Esophagus (tissue), 2 donors: ENCODE results near the gene HELQ. TPM values are rescaled to one million over a fixed set of nuclear protein-coding genes. Genes with fewer than 3 reads are reported as not detected.

ENCODE experiments used
- H3K27ac ChIP-seq, 2 donors: one replicate each; pipeline ENCODE4 v1.5.1; 2013; ENCODE audit warnings: low read depth in 2 of 2, mild to moderate bottlenecking in 2 of 2, inconsistent platforms in 1 of 2, low read length in 1 of 2, moderate library complexity in 1 of 2
- H3K27me3 ChIP-seq, 2 donors: one replicate each; pipeline ENCODE4 v1.6.1; 2013; ENCODE audit warnings: low read length in 2 of 2, control low read depth in 1 of 2, mild to moderate bottlenecking in 1 of 2; ENCODE audit not compliant: insufficient read depth in 2 of 2, control insufficient read depth in 1 of 2
- H3K36me3 ChIP-seq, 2 donors: one replicate each; pipeline ENCODE4 v1.6.1; 2013; ENCODE audit warnings: low read length in 1 of 2; ENCODE audit not compliant: control insufficient read depth in 2 of 2, insufficient read depth in 2 of 2
- H3K4me1 ChIP-seq, 2 donors: one replicate each; pipeline ENCODE4 v1.6.1; 2013; ENCODE audit warnings: low read length in 1 of 2; ENCODE audit not compliant: control insufficient read depth in 2 of 2, insufficient read depth in 2 of 2
- H3K4me3 ChIP-seq, 2 donors: one replicate each; pipeline ENCODE4 v1.5.1; 2013; ENCODE audit warnings: low read length in 2 of 2, mild to moderate bottlenecking in 2 of 2, low read depth in 1 of 2, moderate library complexity in 1 of 2
- H3K9me3 ChIP-seq, 2 donors: one replicate each; pipeline ENCODE4 v1.6.1; 2013; ENCODE audit warnings: mild to moderate bottlenecking in 2 of 2, low read depth in 1 of 2, low read length in 1 of 2, moderate library complexity in 1 of 2; ENCODE audit not compliant: control insufficient read depth in 2 of 2, insufficient read depth in 1 of 2
- WGBS, 2 donors: extraction: QIAGEN DNeasy Blood & Tissue Kit; methylation state at CpG; one replicate each; pipeline ENCODE4 v1.1.7; 2013; 5-methylcytosine and 5-hydroxymethylcytosine counted together
- polyA plus RNA-seq, 2 donors: library from polyadenylated mRNA; stranded (reverse); fragments of 200-250 nt; gene quantifications; one replicate each; pipeline ENCODE4 v1.2.3, GENCODE V29; 2013
- donor health status: healthy with polysubstance abuse.
- donor health status: Bipolar disorder and iron deficiency.

HELQ gene
- polyA plus RNA-seq, 2 donors: 4.3 to 6.6 TPM

GRCh38 chr4:83486457-83487129 lies 31.0 kb upstream of the HELQ start:
- Histone ChIP-seq H3K36me3 (no peaks in the 10 kb centered on the region), H3K9me3 (no peaks in the 10 kb centered on the region), H3K4me3 (no peak overlapping the region), H3K4me1 (no peaks in the 10 kb centered on the region), H3K27me3 (no peaks in the 10 kb centered on the region), H3K27ac (no peak overlapping the region)
- 85 to 95% methylated on average over 3 of the region's 3 CpGs for WGBS, 2 donors

GRCh38 chr4:83484500-83485461 lies 29.2 kb upstream of the HELQ start, which contains the start of gene ABRAXAS1:
Gene ABRAXAS1 (minus strand): TSS chr4:83485100. CDS start chr4:83485072, 28 bp downstream.
- Histone ChIP-seq H3K36me3 (no peaks in the 10 kb centered on the region), H3K9me3 (no peaks in the 10 kb centered on the region), H3K4me3 (peak within 1 kb of the TSS; percentile 75 to 88), H3K4me1 (no peaks in the 10 kb centered on the region), H3K27ac (peak within 1 kb of the TSS; percentile 79 to 88), H3K27me3 (no peaks in the 10 kb centered on the region)
- WGBS, 2 donors: 0% methylated on average over 53 to 93 of the region's 93 CpGs

GRCh38 chr4:83473966-83474365 lies 18.3 kb upstream of the HELQ start:
- no peaks in the 10 kb centered on the region for H3K4me1 ChIP-seq
- no peaks in the 10 kb centered on the region for H3K9me3 ChIP-seq
- peaks cover 0 to 2% of the 10 kb centered on the region in 2 donors for H3K36me3 ChIP-seq
- H3K27me3 ChIP-seq: no peaks in the 10 kb centered on the region
- H3K27ac ChIP-seq: no peak overlapping the region
- 95 to 96% methylated on average over 2 of the region's 2 CpGs for WGBS, 2 donors
- H3K4me3 ChIP-seq: no peak overlapping the region

- Histone ChIP-seq H3K36me3 (peaks cover 0 to 2% of the 10 kb centered on the region in 2 donors), H3K27me3 (no peaks in the 10 kb centered on the region), H3K4me1 (no peaks in the 10 kb centered on the region), H3K27ac (no peak overlapping the region), H3K9me3 (no peaks in the 10 kb centered on the region), H3K4me3 (no peak overlapping the region)
- 82 to 92% methylated on average over 4 of the region's 4 CpGs for WGBS, 2 donors
Observed at GRCh38 chr4:83473423-83473822, 17.8 kb upstream of the HELQ start.

- Histone ChIP-seq H3K36me3 (peaks cover 0 to 4% of the 10 kb centered on the region in 2 donors), H3K27ac (peak overlapping the region; percentile 98 to 100)
- WGBS, 2 donors: 0 to 1% methylated on average over 7 of the region's 7 CpGs
Observed at GRCh38 chr4:83456184-83456501, 520 bp upstream of the HELQ start.

GRCh38 chr4:83454686-83455085 lies 937 bp downstream of the HELQ start:
- Histone ChIP-seq H3K4me1 (no peaks in the 10 kb centered on the region), H3K27ac (peak overlapping the region in 1 of 2 donors; percentile 22), H3K4me3 (peak overlapping the region; percentile 88 to 98), H3K36me3 (peaks cover 0 to 4% of the 10 kb centered on the region in 2 donors), H3K27me3 (no peaks in the 10 kb centered on the region), H3K9me3 (no peaks in the 10 kb centered on the region)
- whole genome bisulfite sequencing, 2 donors: 24 to 26% methylated on average over 6 of the region's 6 CpGs

More at GRCh38 chr4:83456184-83456501, 520 bp upstream of the HELQ start:
- Histone ChIP-seq H3K4me3 (peak overlapping the region; percentile 88 to 98), H3K4me1 (no peaks in the 10 kb centered on the region), H3K9me3 (no peaks in the 10 kb centered on the region), H3K27me3 (no peaks in the 10 kb centered on the region)

GRCh38 chr4:83449009-83449408 lies 6.6 kb downstream of the HELQ start:
- Histone ChIP-seq H3K4me3 (no peak overlapping the region), H3K27me3 (no peaks in the 10 kb centered on the region), H3K36me3 (peaks cover 0 to 5% of the 10 kb centered on the region in 2 donors), H3K4me1 (no peaks in the 10 kb centered on the region), H3K27ac (no peak overlapping the region), H3K9me3 (no peaks in the 10 kb centered on the region)
- 68 to 78% methylated on average over 2 of the region's 2 CpGs for WGBS, 2 donors

- Histone ChIP-seq H3K9me3 (no peaks in the 10 kb centered on the region), H3K4me1 (no peaks in the 10 kb centered on the region), H3K4me3 (no peak overlapping the region), H3K36me3 (peaks cover 3 to 8% of the 10 kb centered on the region in 2 donors), H3K27ac (no peak overlapping the region), H3K27me3 (no peaks in the 10 kb centered on the region)
- 82 to 87% methylated on average over 3 of the region's 3 CpGs for WGBS, 2 donors
Observed at GRCh38 chr4:83440899-83441298, 14.7 kb downstream of the HELQ start.

- H3K27me3 ChIP-seq: no peaks in the 10 kb centered on the region
- no peak overlapping the region for H3K4me3 ChIP-seq
- peaks cover 3 to 8% of the 10 kb centered on the region in 2 donors for H3K36me3 ChIP-seq
- no peak overlapping the region for H3K27ac ChIP-seq
- WGBS, 2 donors: 88% methylated on average over 1 of the region's 1 CpG
- no peaks in the 10 kb centered on the region for H3K4me1 ChIP-seq
- H3K9me3 ChIP-seq: no peaks in the 10 kb centered on the region
Observed at GRCh38 chr4:83440148-83440814, 15.3 kb downstream of the HELQ start.
